LNCAP (cell line): Measurements from ENCODE around the gene CHD2.

ENCODE experiments used
- CTCF ChIP-seq: fragments of 450-650 bp; IDR thresholded peaks from 2 replicates; pipeline ENCODE4 v1.5.1; 2017; ENCODE audit warnings: mild to moderate bottlenecking

CHD2 gene

DNA sequence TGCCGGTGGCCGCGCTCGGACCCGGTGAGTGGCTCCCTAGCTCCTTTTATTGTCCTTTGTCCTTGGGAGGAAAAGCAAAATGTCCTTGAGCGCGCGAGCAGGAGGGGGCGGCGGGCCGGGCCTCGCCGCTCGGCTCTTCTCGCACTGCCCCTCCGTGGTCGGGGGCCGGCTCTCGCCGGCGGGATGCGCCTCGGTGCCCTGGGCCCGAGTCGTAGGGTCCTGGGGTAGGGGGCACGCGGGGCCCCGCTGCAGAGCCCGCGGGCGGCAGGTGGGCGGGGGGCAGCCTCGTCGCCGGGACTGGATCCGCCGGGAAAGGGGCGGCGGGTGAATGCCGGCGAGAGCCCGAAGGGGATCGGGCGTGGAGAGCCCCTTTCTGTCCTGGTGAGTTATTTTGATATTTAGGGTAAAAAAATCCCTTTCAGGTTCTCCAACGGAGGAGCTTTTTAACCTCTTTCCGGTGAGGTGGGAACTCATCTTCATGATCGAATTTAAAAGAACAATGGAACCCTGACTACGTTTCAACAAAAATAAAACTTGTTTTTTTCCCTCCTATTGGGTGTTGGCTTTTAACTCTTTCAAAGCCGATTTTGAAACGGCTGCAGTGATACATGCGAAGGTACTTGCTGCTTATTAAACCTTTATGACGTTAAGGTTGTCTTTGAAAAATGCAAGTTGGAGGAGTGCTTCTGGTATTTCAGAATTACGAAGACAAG lies 16.8 kb upstream of the CHD2 start:
- TF ChIP-seq CTCF = no peak

- no peak for TF ChIP-seq CTCF
Measured at GRCh38 chr15:92883876-92884435, 16.2 kb upstream of the CHD2 start.

- TF ChIP-seq CTCF = no peak
Measured at GRCh38 chr15:92884436-92885223, 15.5 kb upstream of the CHD2 start.

DNA sequence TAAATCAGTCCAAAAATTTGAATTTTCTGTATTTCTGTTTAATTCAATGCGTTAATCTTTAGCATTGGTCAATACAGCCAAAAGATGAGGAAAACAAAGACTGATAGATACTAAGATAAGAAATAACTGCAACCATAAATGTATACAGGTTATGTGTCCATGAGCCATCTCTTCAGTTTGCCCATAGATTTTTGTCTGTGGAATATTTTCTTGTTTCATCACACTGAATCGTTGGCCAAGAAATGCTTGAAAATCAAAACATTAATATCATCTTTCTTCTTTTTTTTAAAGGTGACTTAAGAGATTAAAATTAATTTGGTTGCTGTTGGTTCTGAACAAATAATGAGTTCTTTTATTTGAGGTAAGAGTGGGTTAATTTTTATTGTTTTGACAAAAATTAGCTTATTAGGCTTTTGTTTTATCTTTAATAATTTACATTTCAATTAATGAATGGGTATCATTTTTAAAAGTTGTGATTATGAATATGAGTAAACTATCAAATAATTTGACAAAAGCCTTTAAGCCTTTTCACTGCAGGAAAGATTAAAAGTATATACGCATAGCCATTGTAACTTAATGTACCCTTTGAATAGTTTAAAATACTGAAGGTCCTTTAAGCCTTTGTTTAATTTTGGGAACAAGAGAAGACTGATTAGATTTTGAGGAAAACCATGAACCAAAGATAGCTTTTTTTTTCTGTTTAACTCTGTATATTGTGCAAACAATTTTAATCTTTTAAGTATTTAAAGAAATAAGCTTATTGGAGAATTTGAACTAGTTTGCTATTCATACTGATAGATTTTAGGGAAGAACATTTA lies 14.7 kb upstream of the CHD2 start:
- TF ChIP-seq CTCF = no peak

DNA sequence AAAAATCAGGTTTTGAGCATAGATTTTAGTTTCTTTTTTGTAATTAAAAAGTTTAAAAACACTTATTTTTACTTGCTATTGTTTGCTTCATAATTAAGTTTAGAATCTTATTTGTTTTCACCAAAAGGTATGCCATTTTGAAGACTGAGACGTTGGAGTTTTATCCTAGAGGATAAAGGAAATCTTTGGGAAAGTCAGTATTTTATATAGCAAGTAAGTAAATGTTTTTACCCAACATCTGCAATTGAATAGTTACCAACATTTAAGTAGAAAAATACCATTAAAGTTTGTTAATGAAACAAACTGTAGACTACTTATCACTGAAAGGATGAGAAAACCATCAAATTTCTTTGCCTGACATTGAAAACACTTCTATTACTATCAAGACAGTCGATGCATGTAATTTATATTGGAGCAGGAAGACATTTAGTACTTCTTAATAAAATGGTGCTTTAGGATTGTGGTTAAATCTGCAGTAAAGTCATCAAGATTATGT lies 14.0 kb upstream of the CHD2 start:
- no peak for TF ChIP-seq CTCF

DNA sequence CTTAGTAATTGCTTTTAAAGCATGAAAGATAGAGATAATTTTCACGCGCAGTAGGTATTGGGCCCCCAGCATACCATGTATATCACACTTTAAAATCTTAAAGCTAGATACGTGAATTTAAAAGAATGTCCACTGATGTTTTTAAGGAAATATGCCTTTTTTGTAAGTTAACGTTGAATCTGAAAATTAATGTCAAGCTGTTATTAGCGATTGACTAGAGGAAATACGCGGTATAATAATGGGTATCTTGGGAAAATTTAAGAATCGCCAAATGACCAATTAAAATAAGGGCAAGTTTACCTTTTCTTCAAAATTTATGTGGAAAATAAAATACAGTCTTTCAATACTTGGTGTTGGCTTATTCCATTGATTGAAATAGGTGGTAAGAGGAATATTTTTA lies 13.3 kb upstream of the CHD2 start:
- TF ChIP-seq CTCF = no peak

DNA sequence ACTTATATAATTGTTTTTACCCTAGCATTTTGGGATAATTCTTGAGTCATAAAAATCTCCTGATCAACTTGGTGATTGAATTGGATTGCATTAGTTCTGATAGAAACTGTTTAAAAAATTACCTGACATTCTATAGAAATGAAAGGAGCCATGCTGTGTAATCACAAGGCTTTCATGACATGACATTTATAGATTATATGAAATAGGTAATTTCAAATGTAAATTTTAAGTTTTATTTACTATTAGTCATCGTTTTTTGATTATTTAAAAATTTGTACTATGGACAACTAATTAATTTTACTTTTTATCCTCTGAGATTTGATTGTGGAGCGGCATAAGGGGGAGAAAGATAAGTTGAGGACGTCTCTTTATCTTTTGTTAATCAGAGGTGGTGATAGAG lies 12.3 kb upstream of the CHD2 start:
- no peak for TF ChIP-seq CTCF
